NK-92 (cell line): ENCODE results near the gene PPCS.
"Not testable (repeated sequence)": the region's sequence is repeated elsewhere in the genome, so short reads cannot be mapped to it uniquely, and the experiment has no call there.

ENCODE experiments used
- DNase-seq: peaks from one replicate; lab custom pipeline; 2025; ENCODE audit not compliant: unreplicated experiment; lab: John Stamatoyannopoulos, UW

Gene PPCS

DNA sequence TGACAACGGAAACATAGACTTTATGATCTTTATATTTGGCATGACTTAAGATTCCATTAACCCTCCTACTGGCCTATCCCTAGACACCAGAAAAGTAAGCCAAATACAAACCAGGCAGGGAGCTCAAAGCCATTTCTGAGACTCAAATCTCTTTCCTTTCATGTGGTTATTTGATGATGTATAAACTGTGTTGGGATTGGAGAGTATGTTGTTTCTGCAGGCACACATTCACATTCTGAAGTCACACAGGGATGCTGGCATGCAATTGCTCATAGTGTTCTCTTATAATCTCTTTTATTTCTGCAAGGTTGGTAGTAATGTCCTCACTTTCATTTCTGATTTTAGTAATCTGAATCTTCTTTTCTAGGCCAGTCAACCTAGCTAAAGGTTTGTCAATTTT, 6.3 kb upstream of the PPCS start:
- no peak for DNase-seq

- DNase-seq: no peak
Measured at GRCh38 chr1:42453386-42453785, 3.0 kb upstream of the PPCS start.

GRCh38 chr1:42454403-42454802, 1.9 kb upstream of the PPCS start:
- DNase-seq: no peak

DNA sequence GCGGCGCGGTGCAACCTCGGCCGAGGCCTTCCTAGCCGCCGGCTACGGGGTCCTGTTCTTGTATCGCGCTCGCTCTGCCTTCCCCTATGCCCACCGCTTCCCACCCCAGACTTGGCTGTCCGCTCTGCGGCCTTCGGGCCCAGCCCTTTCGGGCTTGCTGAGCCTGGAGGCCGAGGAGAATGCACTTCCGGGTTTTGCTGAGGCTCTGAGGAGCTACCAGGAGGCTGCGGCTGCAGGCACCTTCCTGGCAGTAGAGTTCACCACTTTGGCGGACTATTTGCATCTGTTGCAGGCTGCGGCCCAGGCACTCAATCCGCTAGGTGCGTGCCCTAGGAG, 379 bp downstream of the PPCS start:
- no peak for DNase-seq

- no peak for DNase-seq
Measured at GRCh38 chr1:42461196-42461595, 4.9 kb downstream of the PPCS start.

GRCh38 chr1:42462828-42463763, 6.8 kb downstream of the PPCS start, which contains the start of gene CCDC30:
Gene CCDC30 (plus strand): TSS chr1:42463286. CDS start chr1:42480552, 17,266 bp downstream.
- peak; percentile 92 for DNase-seq

DNA sequence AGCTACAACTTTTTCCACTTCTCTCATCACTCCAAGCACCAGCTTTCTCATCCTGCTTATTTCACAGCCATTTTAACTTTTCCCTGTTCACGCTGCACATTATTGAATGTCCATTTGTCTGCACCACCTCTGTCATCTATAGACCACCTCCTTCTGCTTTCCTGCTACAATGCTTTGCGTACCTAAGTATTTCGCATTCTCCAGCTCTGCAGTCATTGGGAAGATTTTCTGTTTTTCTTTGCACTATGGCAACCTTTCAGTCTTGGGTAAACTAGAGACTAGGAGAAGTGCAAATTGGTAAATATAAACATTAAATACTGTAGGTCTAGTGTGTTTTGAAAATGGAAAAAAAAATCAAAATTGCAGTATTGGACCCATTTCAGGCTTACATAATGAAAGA, 7.6 kb downstream of the PPCS start:
- no peak for DNase-seq

DNA sequence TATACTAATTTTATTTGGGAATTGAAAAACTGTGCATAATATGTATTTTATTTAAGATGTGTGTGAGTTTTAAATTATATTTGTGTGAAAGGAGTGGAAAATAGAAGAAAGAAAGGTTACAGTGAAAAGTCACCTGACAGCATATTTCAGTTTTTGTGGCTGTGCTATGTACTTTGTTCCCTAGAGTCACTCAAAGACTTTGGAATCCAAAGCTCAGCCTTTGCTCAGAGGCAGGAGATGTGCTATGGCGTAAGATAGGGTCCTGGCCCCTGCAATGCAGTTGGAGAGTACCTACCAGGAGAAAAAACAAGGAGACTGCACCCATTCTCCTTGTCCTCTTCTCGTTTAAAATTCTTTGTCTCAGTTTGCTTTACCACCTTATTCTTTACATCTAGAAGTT, 9.7 kb downstream of the PPCS start:
- DNase-seq: no peak

GRCh38 chr1:42469727-42470126, 13.4 kb downstream of the PPCS start:
- no peak for DNase-seq

DNA sequence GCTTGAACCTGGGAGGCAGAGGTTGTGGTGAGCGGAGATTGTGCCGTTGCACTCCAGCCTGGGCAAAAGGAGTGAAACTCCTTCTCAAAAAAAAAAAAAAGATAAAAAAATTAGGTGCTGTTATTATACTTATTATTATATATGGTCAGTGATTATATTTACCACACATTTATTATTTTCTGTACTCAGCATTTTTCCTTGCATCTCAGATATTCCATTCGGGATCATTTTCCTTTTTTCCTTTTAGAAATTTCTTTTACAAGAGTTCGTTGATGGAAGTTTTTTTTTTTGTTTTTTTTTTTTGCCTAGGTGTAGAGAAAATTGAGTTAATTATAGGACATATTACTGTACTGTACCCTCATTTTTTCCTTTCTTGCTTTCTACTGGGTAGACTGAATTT, 20.3 kb downstream of the PPCS start:
- no peak for DNase-seq

- DNase-seq: not testable (repeated sequence)
Measured at GRCh38 chr1:42477354-42477753, 21.0 kb downstream of the PPCS start.

DNA sequence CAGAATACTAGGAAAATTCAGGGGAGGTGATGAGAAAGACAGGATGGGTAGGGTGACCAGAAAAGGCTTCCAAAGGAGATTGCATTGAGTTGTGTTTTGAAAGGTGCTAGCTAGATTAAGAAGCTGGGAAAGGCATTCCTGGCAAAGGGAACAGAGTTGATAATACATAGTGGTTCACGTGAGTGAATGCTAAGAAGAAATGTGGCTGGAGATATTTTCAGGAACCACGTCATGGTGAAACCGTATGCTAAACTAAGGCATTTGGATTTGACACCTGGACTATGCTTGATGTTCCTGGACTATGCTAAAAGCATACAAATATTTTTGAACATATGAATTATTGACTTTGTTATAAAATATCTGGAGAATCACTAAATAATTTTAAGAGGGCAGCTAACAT, 21.4 kb downstream of the PPCS start:
- no peak for DNase-seq

GRCh38 chr1:42479621-42480020, 23.3 kb downstream of the PPCS start:
- no peak for DNase-seq

DNA sequence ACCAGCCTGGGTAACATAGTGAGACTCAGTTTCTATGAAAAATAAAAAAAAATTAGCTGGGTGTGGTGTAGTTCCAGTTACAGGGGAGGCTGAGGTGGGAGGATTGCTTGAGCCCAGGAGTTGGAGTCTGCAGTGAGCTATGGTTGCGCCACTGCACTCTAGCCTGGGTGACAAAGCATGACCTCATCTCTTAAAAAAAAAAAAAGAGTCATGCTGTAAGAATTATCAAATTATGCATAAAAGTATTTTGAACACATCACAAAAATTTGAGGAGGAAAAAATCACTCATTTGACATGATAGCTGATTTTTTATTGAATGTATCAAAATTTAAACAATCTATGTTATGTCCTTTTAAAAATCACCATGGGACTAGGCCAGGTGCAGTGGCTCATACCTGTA, 24.6 kb downstream of the PPCS start:
- DNase-seq: no peak

- no peak for DNase-seq
Measured at GRCh38 chr1:42482635-42483153, 26.4 kb downstream of the PPCS start.

GRCh38 chr1:42484382-42484781, 28.0 kb downstream of the PPCS start:
- DNase-seq: no peak

GRCh38 chr1:42490237-42490636, 33.9 kb downstream of the PPCS start:
- DNase-seq: no peak

GRCh38 chr1:42502031-42502430, 45.7 kb downstream of the PPCS start:
- not testable (repeated sequence) for DNase-seq

DNA sequence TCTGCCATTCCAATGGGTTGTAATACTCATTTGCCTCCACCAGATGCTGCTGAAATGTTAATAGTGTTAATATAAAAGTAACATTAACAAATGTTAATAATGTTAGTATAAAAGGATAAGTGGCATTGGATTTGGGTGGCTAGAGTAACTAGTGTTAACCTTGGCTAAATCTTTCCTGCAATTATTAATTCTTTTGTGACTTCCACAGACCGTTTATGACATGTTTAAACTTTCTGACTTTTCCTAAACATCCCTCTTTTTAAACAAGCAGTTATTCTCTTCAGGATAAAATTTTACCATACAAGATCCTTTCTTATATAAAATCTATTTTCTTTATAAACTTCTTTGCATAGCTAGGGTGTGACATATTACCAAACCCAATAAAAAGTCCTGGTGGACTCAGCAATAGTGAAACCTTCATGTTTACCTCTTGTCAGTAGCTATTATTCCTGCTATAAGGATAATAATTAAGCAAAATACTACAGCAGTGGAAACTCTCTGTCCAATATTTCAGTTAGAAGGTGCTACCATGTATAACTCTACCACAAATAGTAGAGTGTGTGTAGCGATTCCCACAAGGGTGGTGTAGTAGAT, 48.3 kb downstream of the PPCS start:
- DNase-seq: no peak

DNA sequence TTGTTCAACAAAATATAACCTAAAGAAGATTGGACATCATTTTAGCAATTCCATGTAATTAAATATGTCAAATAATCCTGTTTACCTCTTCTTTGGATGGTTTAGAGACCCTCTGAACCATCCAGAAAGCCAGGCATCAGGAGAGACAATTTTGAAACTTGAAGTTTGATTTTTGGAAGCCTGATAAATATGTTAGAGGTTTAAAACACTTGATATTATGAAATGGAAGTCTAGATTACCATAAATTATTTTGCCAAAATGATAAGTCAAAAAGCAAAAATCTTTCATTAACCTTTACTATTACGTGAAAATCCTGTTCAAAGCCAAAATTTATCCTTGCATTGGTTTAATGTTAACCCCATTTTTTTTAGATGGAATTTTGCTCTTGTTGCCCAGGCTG, 50.2 kb downstream of the PPCS start:
- no peak for DNase-seq
